PFSK-1 (cell line): ENCODE data around the gene C1QA.

Source experiments
- FOXP2 ChIP-seq: optimal IDR thresholded peaks from 2 replicates; pipeline ENCODE3; 2011; ENCODE audit warnings: borderline replicate concordance, control low read depth, inconsistent platforms; ENCODE audit not compliant: insufficient read depth; ENCODE audit errors: extremely low read length, extremely low read depth
- POLR2AphosphoS5 ChIP-seq: IDR thresholded peaks from 2 replicates; pipeline ENCODE4 v1.6.1; 2012; ENCODE audit warnings: low read depth, mild to moderate bottlenecking, control low read depth, low read length, moderate library complexity
- SIN3A ChIP-seq: IDR thresholded peaks from 2 replicates; pipeline ENCODE4 v1.6.1; 2012; ENCODE audit warnings: mild to moderate bottlenecking, low read length, moderate library complexity, borderline replicate concordance; ENCODE audit not compliant: insufficient read depth
- TAF1 ChIP-seq: IDR thresholded peaks from 2 replicates; pipeline ENCODE4 v1.6.1; 2012; ENCODE audit warnings: low read length, control low read depth, borderline replicate concordance; ENCODE audit not compliant: insufficient read depth
- TF ChIP-seq, protein P1 (sequence below), 2 experiments: IDR thresholded peaks; 2 replicates each; pipeline versions ENCODE4 v1.6.1 to v1.8.0; 2011 to 2012; ENCODE audit warnings: low read depth in 2 of 2, low read length in 2 of 2, control low read depth in 1 of 2, inconsistent platforms in 1 of 2, mild to moderate bottlenecking in 1 of 2, moderate library complexity in 1 of 2; ENCODE audit not compliant: insufficient read depth in 1 of 2

The C1QA gene

DNA sequence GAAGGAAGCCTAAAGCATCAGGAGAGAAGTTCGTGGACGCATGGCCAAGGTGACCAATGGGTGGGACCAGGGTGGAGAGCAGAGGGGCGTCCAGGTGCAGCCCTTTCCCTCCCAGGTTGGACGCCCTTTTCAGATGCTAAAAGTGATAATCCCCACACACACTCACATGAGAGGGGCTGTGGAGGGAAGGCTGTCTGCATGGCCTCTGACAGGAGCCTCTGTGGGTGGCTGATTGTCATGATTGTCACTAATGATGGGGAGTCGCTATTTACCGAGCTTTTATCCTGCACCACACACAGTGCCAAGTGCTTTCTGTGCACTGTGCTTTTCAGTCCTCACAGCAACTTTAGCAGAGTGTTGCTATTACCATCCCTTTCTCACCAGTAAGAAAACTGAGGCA, 27.1 kb upstream of the C1QA start:
- no peak for TF ChIP-seq FOXP2
- TF ChIP-seq POLR2AphosphoS5, result no peak
- TF ChIP-seq SIN3A, result no peak
- no peak for TF ChIP-seq TAF1
- TF ChIP-seq, protein P1, sequence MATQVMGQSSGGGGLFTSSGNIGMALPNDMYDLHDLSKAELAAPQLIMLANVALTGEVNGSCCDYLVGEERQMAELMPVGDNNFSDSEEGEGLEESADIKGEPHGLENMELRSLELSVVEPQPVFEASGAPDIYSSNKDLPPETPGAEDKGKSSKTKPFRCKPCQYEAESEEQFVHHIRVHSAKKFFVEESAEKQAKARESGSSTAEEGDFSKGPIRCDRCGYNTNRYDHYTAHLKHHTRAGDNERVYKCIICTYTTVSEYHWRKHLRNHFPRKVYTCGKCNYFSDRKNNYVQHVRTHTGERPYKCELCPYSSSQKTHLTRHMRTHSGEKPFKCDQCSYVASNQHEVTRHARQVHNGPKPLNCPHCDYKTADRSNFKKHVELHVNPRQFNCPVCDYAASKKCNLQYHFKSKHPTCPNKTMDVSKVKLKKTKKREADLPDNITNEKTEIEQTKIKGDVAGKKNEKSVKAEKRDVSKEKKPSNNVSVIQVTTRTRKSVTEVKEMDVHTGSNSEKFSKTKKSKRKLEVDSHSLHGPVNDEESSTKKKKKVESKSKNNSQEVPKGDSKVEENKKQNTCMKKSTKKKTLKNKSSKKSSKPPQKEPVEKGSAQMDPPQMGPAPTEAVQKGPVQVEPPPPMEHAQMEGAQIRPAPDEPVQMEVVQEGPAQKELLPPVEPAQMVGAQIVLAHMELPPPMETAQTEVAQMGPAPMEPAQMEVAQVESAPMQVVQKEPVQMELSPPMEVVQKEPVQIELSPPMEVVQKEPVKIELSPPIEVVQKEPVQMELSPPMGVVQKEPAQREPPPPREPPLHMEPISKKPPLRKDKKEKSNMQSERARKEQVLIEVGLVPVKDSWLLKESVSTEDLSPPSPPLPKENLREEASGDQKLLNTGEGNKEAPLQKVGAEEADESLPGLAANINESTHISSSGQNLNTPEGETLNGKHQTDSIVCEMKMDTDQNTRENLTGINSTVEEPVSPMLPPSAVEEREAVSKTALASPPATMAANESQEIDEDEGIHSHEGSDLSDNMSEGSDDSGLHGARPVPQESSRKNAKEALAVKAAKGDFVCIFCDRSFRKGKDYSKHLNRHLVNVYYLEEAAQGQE (IDR thresholded peaks at IDR 0.05; ENCODE audit: insufficient read depth in 1 of 2, low read depth in 2 of 2, low read length in 2 of 2), result no peak

DNA sequence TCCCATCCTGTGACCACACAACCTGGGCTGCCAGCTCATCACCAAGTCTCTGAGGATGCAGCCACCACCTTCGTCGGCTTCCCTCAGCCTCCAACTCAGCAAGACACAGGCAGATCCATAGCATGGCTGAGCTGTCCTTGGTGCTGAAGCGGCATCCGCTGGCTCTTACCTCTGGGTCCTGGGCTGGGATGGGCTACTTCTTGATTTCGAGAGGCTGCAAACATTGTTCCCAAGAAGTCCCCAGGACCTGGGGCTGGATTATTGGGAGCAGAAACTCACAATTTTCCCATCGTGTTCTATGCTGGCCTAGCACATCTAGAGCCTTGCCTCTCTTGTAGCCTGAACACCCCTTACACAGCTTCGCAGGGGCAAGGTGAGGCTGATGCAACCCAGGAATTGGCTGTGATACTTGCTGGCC, 24.9 kb upstream of the C1QA start:
- TF ChIP-seq POLR2AphosphoS5 (no peak), FOXP2 (no peak), SIN3A (0 out of 2 replicates have a peak, but pooled peaks have one; percentile 12)
- TF ChIP-seq, protein P1 (IDR thresholded peaks at IDR 0.05; ENCODE audit: insufficient read depth in 1 of 2, low read depth in 2 of 2, low read length in 2 of 2), result peak; percentile 98

DNA sequence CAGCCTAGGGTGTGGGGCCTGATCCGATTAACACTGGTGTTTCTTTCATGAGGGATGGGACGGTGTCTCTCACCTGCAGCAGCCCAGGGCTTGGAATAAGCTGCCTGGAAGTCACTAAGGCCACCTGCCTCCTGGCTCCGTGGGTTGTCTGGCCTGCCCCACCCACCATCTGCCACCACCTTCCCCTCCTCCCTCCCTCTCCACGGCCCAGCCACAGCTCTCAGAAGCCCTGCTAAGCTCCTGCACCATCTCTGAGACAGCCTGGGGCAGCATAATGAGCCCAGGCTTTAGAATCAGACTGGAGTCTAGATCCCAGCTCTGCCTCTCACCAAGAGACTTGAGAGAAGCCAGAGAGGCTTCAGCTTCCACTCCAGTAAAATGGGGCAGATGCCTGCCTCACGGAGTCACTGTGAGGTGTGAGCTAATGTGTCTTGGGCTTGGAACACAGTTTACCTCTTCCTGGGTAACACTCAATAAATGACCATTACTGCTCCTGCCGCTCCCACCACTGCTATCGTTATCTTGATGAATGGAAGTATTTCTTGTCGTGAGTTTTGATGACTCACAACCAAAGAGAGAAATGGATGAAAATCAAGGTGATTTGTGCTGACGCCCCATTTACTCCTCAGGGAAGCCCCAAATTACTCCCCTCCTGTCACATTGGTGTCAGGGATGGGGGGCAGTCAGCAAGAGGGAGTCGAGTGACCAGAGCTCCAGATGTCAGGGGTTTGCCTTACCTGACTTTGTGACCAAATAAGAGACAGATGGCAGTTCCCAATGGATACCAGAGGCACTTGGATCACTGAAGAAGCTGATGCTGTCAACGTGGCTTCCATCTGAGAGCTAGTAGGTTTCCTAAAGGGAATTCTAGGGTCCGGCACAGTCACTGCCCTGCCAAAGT, 23.5 kb upstream of the C1QA start:
- TF ChIP-seq, protein P1 (IDR thresholded peaks at IDR 0.05; ENCODE audit: insufficient read depth in 1 of 2, low read depth in 2 of 2, low read length in 2 of 2), result no peak
- TF ChIP-seq TAF1, result no peak
- no peak for TF ChIP-seq SIN3A
- TF ChIP-seq FOXP2, result no peak
- no peak for TF ChIP-seq POLR2AphosphoS5

DNA sequence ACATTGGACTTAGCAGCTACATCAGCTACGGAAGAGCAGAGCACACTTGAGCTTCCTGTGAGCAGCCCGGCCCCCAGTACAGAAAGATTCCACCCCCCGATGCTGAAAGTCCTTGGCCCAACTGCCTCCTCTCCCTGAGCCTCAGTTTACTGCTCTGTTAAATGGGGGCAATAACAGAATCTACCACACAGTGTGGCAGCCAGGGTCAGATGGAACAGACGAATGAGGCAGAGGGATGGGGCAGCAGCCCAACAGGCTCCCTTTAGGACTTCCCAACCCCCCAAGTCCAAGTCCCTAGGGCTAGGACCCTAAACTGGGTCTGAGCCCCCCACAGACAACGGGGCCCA, 22.9 kb upstream of the C1QA start:
- TF ChIP-seq SIN3A (no peak), POLR2AphosphoS5 (no peak), TAF1 (no peak), FOXP2 (no peak)
- TF ChIP-seq, protein P1 (IDR thresholded peaks at IDR 0.05; ENCODE audit: insufficient read depth in 1 of 2, low read depth in 2 of 2, low read length in 2 of 2), result no peak
